T47D (cell line): ENCODE measurements around the gene RAB6A.
"Not testable (repeated sequence)": the region's sequence is repeated elsewhere in the genome, so short reads cannot be mapped to it uniquely, and the experiment has no call there.

Experiments used
- DNase-seq, 2 experiments: peaks; one replicate each; pipeline versions ENCODE4 v3.0.0 to v3.0.0-alpha.2; 2011 to 2012; ENCODE audit warnings: low read depth in 1 of 2, low spot score in 1 of 2
- JUND ChIP-seq: IDR thresholded peaks from 2 replicates; pipeline ENCODE4 v1.6.1; 2012; ENCODE audit warnings: low read depth
- in situ Hi-C: cut with HindIII; loops from 2 replicates; pipeline ENCODE4 v1.10.0; 2016; ENCODE audit warnings: low sequenced_read_pairs, low pct_unique_long_range_greater_than_20kb

RAB6A gene

GRCh38 chr11:73784734-73785133 lies 23.9 kb upstream of the RAB6A start:
- in situ Hi-C loops, result no loop called here
- no peak for DNase-seq
- TF ChIP-seq JUND, result no peak

- DNase-seq, result peak in 1 of 2 experiments; percentile 59
- no peak for TF ChIP-seq JUND
- in situ Hi-C loops, result no loop called here
These were observed 23.3 kb upstream of the RAB6A start for GRCh38 chr11:73784080-73784634.

GRCh38 chr11:73783483-73784020 lies 22.7 kb upstream of the RAB6A start:
- no peak for TF ChIP-seq JUND
- in situ Hi-C loops, result no loop called here
- DNase-seq, result no peak

- TF ChIP-seq JUND, result no peak
- DNase-seq, result no peak
- in situ Hi-C loops, result no loop called here
These were observed 20.4 kb upstream of the RAB6A start for GRCh38 chr11:73781303-73781702.

GRCh38 chr11:73779084-73779902 lies 18.4 kb upstream of the RAB6A start:
- peak; percentile 83 for TF ChIP-seq JUND
- in situ Hi-C loops, result no loop called here
- peak; percentile 89 to 99 for DNase-seq

- DNase-seq, in situ Hi-C loops: not testable (repeated sequence)
These were observed 9.9 kb upstream of the RAB6A start for GRCh38 chr11:73770811-73771210.

GRCh38 chr11:73766763-73767162 lies 5.9 kb upstream of the RAB6A start:
- in situ Hi-C loops, result no loop called here
- no peak for TF ChIP-seq JUND

GRCh38 chr11:73762732-73763131 lies 1.9 kb upstream of the RAB6A start:
- in situ Hi-C loops, result no loop called here
- no peak for DNase-seq
- no peak for TF ChIP-seq JUND

More at GRCh38 chr11:73766763-73767162, 5.9 kb upstream of the RAB6A start:
- no peak for DNase-seq

- in situ Hi-C loops, result no loop called here
- TF ChIP-seq JUND, result no peak
- no peak for DNase-seq
These were observed 600 bp upstream of the RAB6A start for GRCh38 chr11:73761403-73761945.

- no peak for TF ChIP-seq JUND
- in situ Hi-C loops, result no loop called here
- DNase-seq, result peak; percentile 25 to 51
These were observed 667 bp downstream of the RAB6A start for GRCh38 chr11:73760135-73760678.

GRCh38 chr11:73759610-73760134 lies 1.2 kb downstream of the RAB6A start:
- in situ Hi-C loops, result no loop called here
- TF ChIP-seq JUND, result no peak
- peak in 1 of 2 experiments; percentile 27 for DNase-seq

GRCh38 chr11:73758451-73758850 lies 2.4 kb downstream of the RAB6A start:
- TF ChIP-seq JUND, result no peak
- DNase-seq, result no peak
- in situ Hi-C loops, result no loop called here
